ENCODE results near the gene KLK10.

Gene KLK10

DNA sequence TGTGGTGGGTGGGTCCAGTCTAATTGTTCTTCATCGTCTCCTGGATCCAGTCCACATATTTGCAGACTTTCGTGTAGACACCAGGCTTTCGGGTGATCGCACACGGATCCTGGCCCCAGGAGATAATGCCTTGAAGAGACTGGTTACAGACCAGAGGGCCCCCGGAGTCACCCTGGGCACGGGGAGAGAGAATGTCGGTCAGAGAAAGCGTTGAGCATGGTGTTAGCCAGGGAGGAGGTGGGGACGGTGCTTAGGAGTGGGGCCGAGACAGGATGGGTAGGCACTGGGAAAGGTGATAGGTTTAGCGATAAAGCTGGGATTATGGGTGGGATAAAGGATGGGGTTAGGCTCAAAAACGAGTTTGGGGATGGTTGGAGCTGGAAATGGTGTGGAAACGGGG, 3.0 kb upstream of the KLK10 start:
- no peak for TF ChIP-seq ZFX (IDR thresholded peaks at IDR 0.05; ENCODE audit: borderline replicate concordance)
- no peak for TF ChIP-seq CTCF (IDR thresholded peaks at IDR 0.05)
- H3K27ac ChIP-seq, result no peak overlapping the region

DNA sequence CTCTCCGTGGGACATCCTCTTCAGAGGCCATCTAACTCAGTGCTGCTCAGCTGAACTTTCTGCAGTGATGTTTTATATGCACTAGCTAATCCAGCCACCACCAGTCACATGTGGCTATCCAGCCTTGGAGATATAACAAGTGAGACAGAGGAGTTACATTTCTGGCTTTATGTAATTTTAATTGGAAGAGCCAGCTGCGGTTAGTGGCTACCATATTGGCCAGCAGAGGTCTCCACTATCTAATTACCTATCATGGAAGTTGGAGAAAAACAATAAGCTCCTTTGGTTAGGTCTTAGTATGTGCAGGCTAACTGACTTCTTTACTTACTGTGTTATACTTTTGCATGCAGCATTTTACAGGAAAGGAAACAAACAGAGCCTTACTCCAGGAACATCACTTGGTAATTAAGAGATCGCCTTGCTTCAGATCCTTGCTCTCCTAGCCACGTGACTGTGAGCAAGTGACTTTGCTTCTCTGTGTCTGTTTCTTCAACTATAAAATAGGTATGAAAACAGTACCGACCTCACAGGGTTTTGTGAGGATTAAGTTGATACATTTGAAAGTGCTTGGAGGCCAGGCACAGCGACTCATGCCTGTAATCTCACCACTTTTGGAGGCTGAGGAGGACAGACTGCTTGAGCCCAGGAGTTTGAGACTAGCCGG, 1.6 kb upstream of the KLK10 start:
- TF ChIP-seq ZFX (IDR thresholded peaks at IDR 0.05; ENCODE audit: borderline replicate concordance), result no peak
- peak; percentile 87 for TF ChIP-seq CTCF (IDR thresholded peaks at IDR 0.05)
- peak overlapping the region; percentile 50 for H3K27ac ChIP-seq

DNA sequence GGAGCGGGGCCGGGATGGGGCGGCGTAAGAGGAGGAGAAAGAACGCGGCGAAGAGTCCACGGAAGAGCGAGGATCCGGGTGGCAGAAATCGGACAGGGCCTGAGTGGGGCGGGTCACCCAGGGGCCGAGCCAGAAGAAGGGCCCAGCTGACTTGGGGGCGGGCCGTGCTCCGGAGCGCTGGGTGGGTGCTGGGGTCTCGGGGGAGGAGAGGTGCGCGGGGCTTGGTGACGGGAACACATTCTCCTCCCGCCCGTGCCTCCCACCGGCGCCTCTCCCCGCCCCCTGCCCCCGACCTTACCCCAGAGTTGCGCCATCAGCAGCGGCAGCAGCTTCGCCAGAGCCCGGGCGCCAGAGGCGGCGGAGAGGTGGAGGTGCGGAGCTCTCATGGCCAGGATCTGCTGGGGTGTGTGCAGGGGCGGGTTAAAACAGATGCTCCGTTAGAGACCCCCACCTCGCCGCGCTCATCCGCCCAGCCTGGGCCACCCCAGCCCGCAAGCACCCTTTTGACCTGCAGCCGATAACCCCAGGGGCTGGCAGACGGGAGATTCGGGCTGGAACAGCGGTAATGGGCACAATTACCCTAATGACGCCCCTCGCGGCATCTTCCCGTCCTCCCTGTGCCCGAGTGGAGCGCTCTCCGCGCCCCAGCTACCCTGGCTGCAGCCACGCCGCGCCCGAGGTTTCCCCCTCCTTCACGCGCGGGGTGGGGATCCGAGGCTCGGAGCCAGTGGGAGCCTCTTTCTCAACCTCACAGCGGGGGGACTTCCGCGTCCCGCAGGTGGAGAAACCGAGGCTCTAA, 565 bp downstream of the KLK10 start:
- no peak for TF ChIP-seq ZFX (IDR thresholded peaks at IDR 0.05; ENCODE audit: borderline replicate concordance)
- no peak for TF ChIP-seq CTCF (IDR thresholded peaks at IDR 0.05)
- no peak overlapping the region for H3K27ac ChIP-seq

DNA sequence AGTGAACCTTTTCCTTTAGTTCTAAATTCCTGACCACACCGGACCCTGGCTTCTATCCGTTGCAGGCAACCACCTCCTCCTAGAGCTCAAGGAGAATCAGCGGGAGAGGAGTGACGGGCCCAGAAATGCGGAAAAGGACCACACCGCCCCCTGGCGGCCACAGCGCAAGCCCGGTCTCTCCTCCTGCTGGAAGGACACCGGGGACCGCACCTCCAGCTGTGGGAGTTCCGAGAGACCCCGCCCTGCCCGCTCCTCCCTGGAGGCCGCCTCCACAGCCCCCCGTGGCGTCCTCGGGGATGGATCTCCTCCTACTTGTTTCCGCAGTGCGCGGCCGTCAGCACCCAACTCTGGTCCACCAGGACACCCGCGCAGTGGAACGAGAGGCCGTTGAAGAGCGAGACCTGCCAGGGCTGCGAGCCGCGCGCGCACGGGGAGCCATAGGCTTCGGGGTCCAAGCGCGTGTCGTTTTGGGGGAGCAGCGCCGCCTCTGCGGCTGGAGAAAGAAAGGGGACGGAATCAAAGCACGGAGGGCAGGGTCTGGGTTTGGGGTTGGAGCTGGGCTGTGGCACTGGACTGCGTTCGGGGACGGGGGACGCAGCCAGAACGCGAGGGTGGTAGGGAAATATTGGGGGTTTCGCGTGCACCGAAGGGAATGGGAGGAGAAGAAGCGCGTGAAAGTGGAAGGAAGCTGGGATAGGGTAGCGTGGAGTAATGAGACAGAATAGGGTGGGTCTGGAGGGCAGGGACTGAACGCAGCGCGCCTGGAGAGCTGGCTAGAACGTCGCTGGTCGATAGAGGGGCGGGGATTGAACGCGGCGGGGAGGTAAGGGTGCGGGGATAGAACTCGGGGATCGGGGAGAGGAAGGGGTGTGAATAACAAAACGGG, 2.5 kb downstream of the KLK10 start:
- no peak overlapping the region for H3K27ac ChIP-seq

DNA sequence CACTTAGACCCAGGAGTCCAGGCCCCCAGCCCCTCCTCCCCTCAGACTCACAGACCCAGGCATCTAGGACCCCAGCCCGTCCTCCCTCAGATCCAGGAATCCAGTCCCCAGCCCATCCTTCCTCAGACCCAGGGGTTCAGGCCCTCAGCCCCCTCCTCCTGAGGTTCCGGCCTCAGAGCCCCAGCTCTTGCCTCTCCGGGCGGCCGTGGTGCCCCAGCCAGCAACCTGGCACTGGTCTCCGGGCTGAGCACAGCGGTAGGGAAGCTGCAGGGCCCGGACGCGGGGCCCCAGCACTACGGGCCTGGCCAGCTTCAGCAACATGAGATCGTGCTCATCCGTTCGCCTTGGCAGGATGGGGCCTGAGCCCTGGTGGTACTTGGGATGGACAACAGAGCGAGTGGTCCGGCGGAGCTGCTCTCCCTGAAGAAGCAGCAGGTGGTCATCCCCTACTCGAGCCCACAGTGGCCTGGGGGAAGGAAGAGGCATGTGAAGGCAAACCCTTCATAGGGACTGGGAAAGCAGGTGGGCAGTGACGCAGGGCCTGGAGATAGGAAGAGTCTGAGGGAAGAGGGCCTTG, 3.7 kb downstream of the KLK10 start:
- H3K27ac ChIP-seq, result no peak overlapping the region
- TF ChIP-seq CTCF (IDR thresholded peaks at IDR 0.05) (no peak), ZFX (IDR thresholded peaks at IDR 0.05; ENCODE audit: borderline replicate concordance) (no peak)

More for the DNA sequence above, 2.5 kb downstream of the KLK10 start:
- TF ChIP-seq ZFX (IDR thresholded peaks at IDR 0.05; ENCODE audit: borderline replicate concordance) (no peak), CTCF (IDR thresholded peaks at IDR 0.05) (peak; percentile 96)

GRCh38 chr19:51014242-51014641, 5.3 kb downstream of the KLK10 start:
- no peak for TF ChIP-seq ZFX (IDR thresholded peaks at IDR 0.05; ENCODE audit: borderline replicate concordance)
- TF ChIP-seq CTCF (IDR thresholded peaks at IDR 0.05), result no peak
- no peak overlapping the region for H3K27ac ChIP-seq

Data from 22Rv1 (cell line).